HEK293 (cell line): ENCODE data around the gene GSAP.

Source experiments
- CTCF ChIP-seq: fragments of 450-650 bp; formaldehyde crosslinking; IDR thresholded peaks from 2 replicates; pipeline ENCODE4 v1.5.1; 2016; ENCODE audit warnings: missing biosample characterization, missing genetic modification characterization
- KLF8 ChIP-seq: fragments of 450-650 bp; formaldehyde crosslinking; IDR thresholded peaks from 2 replicates; pipeline ENCODE4 v1.5.1; 2016; ENCODE audit warnings: missing biosample characterization, missing genetic modification characterization
- PBX3 ChIP-seq: sonication (generic); formaldehyde crosslinking; IDR thresholded peaks from 2 replicates; pipeline ENCODE4 v1.8.1; 2022; ENCODE audit warnings: mild to moderate bottlenecking, moderate library complexity, missing genetic modification reagents
- SETDB1 ChIP-seq: IDR thresholded peaks from one replicate; pipeline ENCODE4 v1.6.1; 2017; ENCODE audit warnings: mild to moderate bottlenecking, low read length, moderate library complexity, mixed read lengths; ENCODE audit not compliant: insufficient read length
- SP7 ChIP-seq: fragments of 450-650 bp; formaldehyde crosslinking; IDR thresholded peaks from 2 replicates; pipeline ENCODE4 v1.5.1; 2016; ENCODE audit warnings: missing biosample characterization, missing genetic modification characterization
- WT1 ChIP-seq: fragments of 450-650 bp; formaldehyde crosslinking; IDR thresholded peaks from 2 replicates; pipeline ENCODE4 v1.5.1; 2016; ENCODE audit warnings: missing biosample characterization, missing genetic modification characterization
- ZNF26 ChIP-seq: fragments of 450-650 bp; formaldehyde crosslinking; IDR thresholded peaks from 2 replicates; pipeline ENCODE4 v1.5.1; 2016; ENCODE audit warnings: missing biosample characterization, missing genetic modification characterization
- ZNF311 ChIP-seq: fragments of 450-650 bp; formaldehyde crosslinking; IDR thresholded peaks from 2 replicates; pipeline ENCODE4 v1.5.1; 2017; ENCODE audit warnings: missing biosample characterization, missing genetic modification characterization, borderline replicate concordance
- ZNF362 ChIP-seq: fragments of 450-650 bp; formaldehyde crosslinking; IDR thresholded peaks from 2 replicates; pipeline ENCODE4 v1.5.1; 2016; ENCODE audit warnings: missing biosample characterization, missing genetic modification characterization
- ZNF560 ChIP-seq: fragments of 450-650 bp; formaldehyde crosslinking; IDR thresholded peaks from 2 replicates; pipeline ENCODE4 v1.5.1; 2017; ENCODE audit warnings: missing biosample characterization, missing genetic modification characterization, borderline replicate concordance

- TF ChIP-seq ZNF362 (tag by site-specific recombination), result no peak
- no peak for TF ChIP-seq CTCF
- no peak for TF ChIP-seq WT1
- TF ChIP-seq ZNF26 (tag by site-specific recombination), result no peak
- TF ChIP-seq ZNF560, result no peak
- TF ChIP-seq SETDB1, result no peak
- no peak for TF ChIP-seq SP7 (tag by site-specific recombination)
- TF ChIP-seq PBX3 (CRISPR knock-in tag), result no peak
- no peak for TF ChIP-seq KLF8 (tag by site-specific recombination)
- no peak for TF ChIP-seq ZNF311 (tag by site-specific recombination)
Observed at GRCh38 chr7:77310982-77311381, 105.2 kb downstream of the GSAP start.
